ENCODE results near the gene TUB. TPM values are rescaled to one million over a fixed set of nuclear protein-coding genes. Genes with fewer than 3 reads are reported as not detected.
A peak's percentile ranks its signal among the peaks of the same experiment; 100 is the strongest.

TUB gene
- total RNA-seq, 1 donor from 2014 or later = 0.60 TPM

DNA sequence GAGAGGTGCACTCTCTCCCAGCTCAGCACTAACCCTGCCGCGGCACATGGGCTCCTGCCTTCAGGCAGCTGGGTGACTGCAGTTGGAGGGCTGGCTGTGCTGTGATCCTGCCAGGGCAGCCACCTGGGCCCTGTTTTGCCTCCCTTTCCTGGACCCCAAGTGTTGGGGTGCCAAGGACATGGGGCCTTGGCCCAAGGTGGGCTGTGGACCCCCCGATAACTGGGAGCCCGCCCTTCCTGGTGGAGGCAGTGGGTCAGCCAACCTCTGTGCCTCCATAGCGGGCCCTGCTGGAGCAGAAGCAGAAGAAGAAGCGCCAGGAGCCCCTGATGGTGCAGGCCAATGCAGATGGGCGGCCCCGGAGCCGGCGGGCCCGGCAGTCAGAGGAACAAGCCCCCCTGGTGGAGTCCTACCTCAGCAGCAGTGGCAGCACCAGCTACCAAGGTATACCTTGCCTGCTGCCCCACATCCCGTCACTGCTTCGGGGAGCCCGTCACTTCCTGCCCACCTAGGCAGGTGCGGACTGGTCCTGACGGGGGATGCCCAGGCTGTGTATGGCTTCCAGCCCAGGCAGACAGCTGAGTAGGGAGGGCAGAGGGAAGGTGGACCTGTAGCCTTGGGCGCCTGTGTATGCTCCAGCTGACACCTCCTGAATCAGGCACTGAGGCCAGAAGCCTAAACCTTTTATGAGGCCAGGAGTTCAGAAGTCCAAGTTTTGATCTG, 8.9 kb downstream of the TUB start:
- DNase-seq (ENCODE audit: low read depth in 2 of 2) = no peak

DNA sequence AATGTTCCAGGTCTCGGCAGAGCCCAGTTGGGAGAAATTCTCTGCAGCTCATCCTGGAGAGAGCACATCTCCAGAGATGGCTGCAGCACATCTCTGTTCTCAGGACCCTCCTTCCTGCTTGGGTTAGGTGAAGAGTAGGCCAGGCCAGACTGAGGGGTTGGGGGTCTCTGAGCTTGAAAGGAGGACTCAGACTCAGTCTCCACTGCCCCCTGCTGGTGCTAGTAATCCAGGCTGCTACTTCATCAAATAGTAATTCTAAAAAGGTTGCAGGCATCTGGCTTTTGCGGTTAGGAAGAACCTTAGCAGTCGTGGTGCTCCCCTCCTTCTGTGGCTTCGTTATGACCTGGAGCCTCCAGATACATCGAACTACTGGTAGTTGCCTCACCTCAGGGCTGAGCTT, 9.7 kb downstream of the TUB start:
- DNase-seq (ENCODE audit: low read depth in 2 of 2) = peak; percentile 30 to 57

DNA sequence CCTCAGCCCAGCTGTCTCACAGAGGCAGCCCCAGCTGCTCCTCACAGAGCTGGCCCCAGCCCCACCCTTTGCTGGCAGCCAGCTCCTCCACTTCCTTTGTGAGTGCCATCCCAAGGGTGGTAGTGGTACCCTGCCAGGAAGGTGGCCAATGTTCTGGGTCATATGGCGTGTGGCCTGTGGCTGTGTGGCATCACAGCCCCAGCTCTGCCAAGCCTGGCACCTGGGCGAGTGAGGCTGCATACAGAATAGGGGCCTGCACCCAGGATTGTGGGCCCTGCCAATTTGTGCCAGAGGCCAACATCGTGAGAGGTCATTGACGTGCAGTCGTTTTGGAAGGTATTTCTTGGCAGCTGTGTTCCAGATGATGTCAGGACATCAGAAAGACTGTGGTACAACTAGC, 10.7 kb downstream of the TUB start:
- no peak for DNase-seq (ENCODE audit: low read depth in 2 of 2)

DNA sequence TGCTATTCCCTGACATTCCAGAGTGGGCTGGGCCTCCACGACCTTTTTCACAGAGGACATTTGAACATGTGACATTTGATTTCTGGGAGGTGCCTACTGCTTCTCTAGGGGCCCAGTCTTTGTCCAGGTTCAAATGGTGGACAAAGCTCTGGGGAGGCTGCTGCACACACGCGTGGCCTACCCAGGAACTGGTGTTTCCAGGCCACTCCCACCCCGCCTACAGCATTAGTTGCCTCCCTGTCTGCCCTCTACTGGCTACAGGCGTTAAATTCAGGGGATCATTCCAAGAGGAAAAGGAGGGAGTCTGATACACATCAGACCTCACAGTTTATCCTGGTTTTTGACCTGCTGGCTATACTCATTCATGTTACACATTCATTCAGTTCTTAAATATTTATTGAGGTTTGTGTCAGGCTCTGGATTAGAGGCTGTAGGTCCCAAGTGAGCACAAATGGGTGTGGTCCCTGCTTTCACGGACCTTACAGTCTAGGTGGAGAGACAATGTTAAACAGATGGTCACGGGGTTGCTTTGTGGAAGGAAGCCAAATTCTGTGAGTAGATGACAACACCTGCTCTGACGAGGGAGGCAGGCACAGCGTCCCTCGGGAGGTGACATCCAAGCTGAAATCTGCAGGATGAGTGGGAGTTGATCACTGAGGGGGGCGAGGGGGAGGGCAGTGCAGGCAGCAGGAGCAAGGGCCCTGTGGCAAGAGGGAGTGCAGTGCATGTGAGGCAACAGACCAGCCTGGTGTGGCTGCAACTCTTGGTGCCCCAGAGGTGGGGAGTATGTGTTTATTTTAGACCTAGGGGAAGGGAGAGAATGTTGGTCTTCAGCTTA, 11.8 kb downstream of the TUB start:
- DNase-seq (ENCODE audit: low read depth in 2 of 2) = peak; percentile 68 to 77

GRCh38 chr11:8093931-8094575, 13.0 kb downstream of the TUB start:
- no peak for DNase-seq (ENCODE audit: low read depth in 2 of 2)

GRCh38 chr11:8094656-8095055, 13.6 kb downstream of the TUB start:
- no peak for DNase-seq (ENCODE audit: low read depth in 2 of 2)

DNA sequence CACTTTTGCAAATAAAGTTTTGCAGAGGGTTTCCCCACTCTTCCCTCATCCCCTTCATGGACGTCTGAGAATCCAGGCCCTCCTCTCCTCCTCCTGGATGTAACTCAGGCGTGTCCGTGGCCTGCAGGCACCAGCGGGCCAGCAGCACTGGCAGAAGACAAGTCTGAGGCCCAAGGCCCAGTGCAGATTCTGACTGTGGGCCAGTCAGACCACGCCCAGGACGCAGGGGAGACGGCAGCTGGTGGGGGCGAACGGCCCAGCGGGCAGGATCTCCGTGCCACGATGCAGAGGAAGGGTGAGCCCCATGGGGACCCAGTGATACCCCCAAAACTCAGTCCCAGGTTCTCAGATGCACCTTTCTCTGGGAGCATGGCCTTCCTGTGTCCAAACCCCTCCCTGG, 14.4 kb downstream of the TUB start:
- DNase-seq (ENCODE audit: low read depth in 2 of 2) = no peak

DNA sequence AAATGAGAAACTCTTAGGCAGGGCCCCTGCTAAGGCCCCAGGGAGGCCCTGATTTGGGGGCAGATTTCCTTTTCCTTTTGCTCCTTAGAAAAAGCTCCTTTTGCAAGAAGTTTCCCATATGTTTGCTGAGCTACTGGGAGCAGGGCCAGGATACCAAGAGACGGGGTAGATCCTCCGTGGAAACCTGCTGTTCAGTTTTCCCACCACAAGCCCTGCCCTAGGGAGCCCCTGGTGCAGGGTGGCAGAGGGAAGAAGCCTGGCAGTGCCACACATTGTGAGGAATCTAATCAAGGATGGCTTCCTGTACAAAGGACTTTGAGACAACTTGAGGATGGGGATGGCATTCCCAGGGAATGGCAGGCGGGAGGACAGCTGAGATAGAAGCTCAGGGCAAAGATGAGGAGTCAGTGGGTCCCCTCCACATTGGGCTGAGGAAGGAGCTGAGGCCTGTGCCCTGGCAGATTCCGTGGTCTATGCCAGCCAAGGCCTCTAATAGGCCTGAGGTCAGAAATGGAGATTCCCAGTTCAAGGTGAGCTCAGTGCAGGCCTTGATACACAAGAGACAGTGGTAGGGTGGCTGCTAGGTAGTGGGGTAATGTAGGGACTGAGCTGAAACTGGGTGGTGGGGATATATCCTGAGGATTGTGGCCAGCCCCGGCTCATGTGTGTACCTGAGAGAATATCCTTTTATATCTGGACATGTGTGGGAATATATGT, 15.0 kb downstream of the TUB start:
- no peak for DNase-seq (ENCODE audit: low read depth in 2 of 2)

DNA sequence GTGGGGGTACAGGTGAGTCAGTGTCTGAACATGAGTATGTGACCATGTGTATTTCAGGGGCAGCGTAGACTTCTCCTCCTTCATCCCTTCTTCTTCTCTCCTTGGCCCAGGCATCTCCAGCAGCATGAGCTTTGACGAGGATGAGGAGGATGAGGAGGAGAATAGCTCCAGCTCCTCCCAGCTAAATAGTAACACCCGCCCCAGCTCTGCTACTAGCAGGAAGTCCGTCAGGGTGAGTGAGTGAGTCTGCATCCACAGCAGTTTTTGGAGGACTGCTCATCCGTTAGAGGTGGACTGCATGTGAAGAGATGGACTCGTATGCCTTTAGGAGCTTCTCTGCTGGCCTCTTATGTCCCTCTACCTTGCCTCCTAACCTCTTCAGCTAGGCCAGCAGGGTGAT, 15.6 kb downstream of the TUB start:
- DNase-seq (ENCODE audit: low read depth in 2 of 2) = no peak

DNA sequence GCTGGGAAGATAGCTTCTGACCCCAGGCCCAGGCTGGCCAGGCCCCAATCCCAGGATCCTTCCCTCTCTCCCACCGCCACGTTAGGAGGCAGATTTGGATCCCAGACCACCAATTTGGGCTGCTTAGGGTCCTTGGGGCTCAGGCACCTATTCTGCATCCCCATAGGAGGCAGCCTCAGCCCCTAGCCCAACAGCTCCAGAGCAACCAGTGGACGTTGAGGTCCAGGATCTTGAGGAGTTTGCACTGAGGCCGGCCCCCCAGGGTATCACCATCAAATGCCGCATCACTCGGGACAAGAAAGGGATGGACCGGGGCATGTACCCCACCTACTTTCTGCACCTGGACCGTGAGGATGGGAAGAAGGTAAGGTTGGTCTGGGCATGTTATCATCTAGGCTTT, 16.1 kb downstream of the TUB start:
- no peak for DNase-seq (ENCODE audit: low read depth in 2 of 2)

GRCh38 chr11:8097468-8097867, 16.5 kb downstream of the TUB start:
- DNase-seq (ENCODE audit: low read depth in 2 of 2) = no peak

DNA sequence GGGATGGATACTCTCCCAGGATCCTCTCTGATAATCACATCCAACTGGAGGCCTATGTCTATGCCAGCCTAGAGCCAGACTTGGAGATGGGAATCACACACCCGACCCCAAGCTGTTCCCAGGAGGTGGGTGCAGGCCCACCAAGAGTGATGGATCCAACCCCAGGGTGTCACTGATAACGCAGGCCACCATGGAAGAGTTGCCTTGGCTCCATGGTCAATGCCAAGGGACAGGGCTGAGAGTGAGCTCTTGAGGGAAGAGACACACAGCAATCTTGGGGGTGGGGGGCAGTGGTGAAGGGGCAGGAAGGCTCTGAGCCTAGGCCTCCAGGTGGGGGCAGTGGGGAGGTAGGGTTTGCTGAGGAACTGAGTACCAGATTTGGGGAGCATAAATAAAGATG, 16.9 kb downstream of the TUB start:
- DNase-seq (ENCODE audit: low read depth in 2 of 2) = no peak

DNA sequence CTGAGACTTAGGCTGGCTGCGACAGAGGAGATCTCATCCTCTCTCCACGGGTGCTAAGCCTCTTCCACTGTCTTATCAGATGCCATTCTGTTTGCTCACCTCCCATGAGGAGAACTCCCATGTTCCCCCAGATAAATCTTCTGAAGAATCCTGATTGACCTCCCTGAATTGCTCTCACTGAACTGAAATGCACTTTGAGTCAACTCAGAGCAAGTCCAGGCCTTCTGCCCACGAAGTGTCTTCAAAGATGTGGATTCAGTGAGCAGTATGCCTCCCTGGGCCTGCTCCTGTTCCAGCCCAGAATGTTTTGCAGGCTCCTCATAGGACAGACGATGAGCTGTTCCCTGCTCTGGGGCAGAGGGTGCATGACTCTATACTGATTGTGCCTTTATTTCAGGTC, 17.4 kb downstream of the TUB start:
- no peak for DNase-seq (ENCODE audit: low read depth in 2 of 2)

DNA sequence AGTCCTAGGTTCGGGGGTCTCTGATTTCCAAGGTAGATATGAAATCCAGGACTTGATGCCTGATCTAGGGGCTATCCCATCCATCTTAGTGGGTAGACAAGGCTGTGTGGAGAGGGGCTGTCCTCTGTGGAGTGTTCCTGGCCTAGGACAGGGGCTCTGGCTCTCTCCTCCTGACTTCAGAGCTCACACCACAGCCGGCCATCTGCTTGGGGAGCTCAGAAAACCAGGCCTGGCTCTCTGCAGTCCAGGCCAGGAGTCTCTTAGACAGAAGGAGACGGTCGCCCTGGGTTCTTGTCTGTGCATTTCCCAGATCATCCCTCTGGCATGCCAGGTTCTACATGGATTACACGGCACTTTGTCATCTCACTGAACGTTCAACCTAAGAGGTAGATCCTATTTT, 17.9 kb downstream of the TUB start:
- DNase-seq (ENCODE audit: low read depth in 2 of 2) = no peak

GRCh38 chr11:8099291-8099899, 18.4 kb downstream of the TUB start:
- DNase-seq (ENCODE audit: low read depth in 2 of 2) = peak; percentile 85 to 86

DNA sequence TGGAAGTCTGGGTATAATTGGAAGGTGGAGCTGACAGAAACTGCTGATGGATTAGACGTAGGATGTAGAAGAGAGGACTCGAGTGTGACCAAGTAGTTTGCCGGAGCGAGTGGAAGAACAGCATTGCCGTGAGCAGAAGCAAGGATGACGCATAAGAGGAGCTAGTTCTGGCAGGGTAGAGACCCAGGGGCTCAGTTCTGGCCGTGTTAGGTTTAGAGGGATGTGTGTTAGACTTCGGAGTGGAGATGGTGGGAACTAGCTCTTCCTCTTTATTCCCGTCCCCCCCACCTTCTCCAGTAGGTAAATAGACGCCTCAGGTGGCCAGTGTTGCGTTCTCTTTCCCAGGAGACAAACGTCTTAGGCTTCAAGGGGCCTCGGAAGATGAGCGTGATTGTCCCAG, 19.1 kb downstream of the TUB start:
- no peak for DNase-seq (ENCODE audit: low read depth in 2 of 2)

DNA sequence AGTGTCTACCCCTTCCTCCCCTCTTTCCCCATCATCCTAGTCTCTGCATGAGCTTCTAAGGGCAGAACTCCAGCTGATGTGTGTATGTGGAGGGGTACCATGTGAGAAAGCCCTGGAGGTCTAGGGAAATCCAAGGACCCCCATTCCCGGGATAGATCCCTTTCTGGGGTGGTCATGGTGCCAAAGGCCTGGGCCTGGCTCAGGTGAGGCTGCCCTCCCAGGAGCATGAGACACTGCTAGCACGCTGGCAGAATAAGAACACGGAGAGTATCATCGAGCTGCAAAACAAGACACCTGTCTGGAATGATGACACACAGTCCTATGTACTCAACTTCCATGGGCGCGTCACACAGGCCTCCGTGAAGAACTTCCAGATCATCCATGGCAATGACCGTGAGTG, 19.6 kb downstream of the TUB start:
- no peak for DNase-seq (ENCODE audit: low read depth in 2 of 2)

DNA sequence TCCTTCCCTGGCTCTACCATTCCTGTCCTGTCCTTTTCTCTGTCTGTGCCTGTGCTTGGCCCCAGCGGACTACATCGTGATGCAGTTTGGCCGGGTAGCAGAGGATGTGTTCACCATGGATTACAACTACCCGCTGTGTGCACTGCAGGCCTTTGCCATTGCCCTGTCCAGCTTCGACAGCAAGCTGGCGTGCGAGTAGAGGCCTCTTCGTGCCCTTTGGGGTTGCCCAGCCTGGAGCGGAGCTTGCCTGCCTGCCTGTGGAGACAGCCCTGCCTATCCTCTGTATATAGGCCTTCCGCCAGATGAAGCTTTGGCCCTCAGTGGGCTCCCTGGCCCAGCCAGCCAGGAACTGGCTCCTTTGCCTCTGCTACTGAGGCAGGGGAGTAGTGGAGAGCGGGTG, 20.4 kb downstream of the TUB start:
- no peak for DNase-seq (ENCODE audit: low read depth in 2 of 2)

GRCh38 chr11:8102296-8102915, 21.4 kb downstream of the TUB start:
- DNase-seq (ENCODE audit: low read depth in 2 of 2) = no peak

GRCh38 chr11:8102965-8103364, 22.0 kb downstream of the TUB start:
- no peak for DNase-seq (ENCODE audit: low read depth in 2 of 2)

- DNase-seq (ENCODE audit: low read depth in 2 of 2) = no peak
These were observed 22.9 kb downstream of the TUB start for GRCh38 chr11:8103909-8104308.

Data from lung microvascular endothelial cell (primary cell).